Measurements from ENCODE around the gene LETM1. TPM values are rescaled to one million over a fixed set of nuclear protein-coding genes. Genes with fewer than 3 reads are reported as not detected.
A peak's percentile ranks its signal among the peaks of the same experiment; 100 is the strongest.

LETM1 gene
- total RNA-seq, 1 experiment from 2014 or later, result 86.3 TPM

DNA sequence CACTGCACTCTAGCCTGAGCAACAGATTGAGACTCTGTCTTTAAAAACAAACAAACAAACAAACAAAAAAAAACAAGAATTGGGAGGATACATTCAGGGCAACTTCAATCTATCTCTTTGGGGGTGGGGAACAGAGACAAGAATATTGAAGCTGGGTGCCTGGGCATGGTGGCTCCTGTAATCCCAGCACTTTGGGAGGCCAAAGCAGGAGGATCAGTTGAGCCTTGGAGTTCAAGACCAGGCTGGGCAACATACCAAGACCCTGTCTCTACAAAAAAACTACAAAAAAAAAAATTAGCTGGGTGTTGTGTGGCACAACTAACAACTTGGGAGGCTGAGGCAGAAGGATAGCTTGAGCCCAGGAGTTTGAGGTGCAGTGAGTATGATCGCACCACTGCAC, 1.2 kb downstream of the LETM1 start:
- Histone ChIP-seq H3K9me2 (replicated peaks; ENCODE audit: low read length) (no peaks in the 10 kb centered on the region), H3K4me2 (ENCODE audit: low read length) (peak overlapping the region; percentile 97), H3K27ac (ENCODE audit: low read length) (no peak overlapping the region), H4K20me1 (ENCODE audit: low read length) (peaks cover 21% of the 10 kb centered on the region; the same call in 1 of the 2 replicates), H2AFZ (ENCODE audit: low read length) (no peak overlapping the region), H3K36me3 (ENCODE audit: low read depth, low read length) (no peaks in the 10 kb centered on the region; the same call in 1 of the 2 replicates), H3K4me3 (ENCODE audit: low read length) (peak overlapping the region; percentile 87), H3F3A (ENCODE audit: low read length, unreplicated experiment) (no peaks in the 10 kb centered on the region), H3K79me2 (ENCODE audit: low read length) (peaks cover 73% of the 10 kb centered on the region), H3K9ac (ENCODE audit: low read length) (peak overlapping the region; percentile 94), H3K4me1 (ENCODE audit: insufficient read depth, low read length) (peaks cover 9% of the 10 kb centered on the region; the same call in 1 of the 2 replicates), H3K9me3 (ENCODE audit: low read length) (no peaks in the 10 kb centered on the region), H3K27me3 (ENCODE audit: low read length) (no peaks in the 10 kb centered on the region)
- intact Hi-C loops (cut with micrococcal nuclease), result no loop called here
- POLR2A ChIA-PET (ENCODE audit: unreplicated experiment), result no interaction called here
- ATAC-seq (no peak), DNase-seq (no peak)
- TSS peak; percentile 64 for BruUV-seq (replicated peaks)
- TF ChIP-seq, protein P1, sequence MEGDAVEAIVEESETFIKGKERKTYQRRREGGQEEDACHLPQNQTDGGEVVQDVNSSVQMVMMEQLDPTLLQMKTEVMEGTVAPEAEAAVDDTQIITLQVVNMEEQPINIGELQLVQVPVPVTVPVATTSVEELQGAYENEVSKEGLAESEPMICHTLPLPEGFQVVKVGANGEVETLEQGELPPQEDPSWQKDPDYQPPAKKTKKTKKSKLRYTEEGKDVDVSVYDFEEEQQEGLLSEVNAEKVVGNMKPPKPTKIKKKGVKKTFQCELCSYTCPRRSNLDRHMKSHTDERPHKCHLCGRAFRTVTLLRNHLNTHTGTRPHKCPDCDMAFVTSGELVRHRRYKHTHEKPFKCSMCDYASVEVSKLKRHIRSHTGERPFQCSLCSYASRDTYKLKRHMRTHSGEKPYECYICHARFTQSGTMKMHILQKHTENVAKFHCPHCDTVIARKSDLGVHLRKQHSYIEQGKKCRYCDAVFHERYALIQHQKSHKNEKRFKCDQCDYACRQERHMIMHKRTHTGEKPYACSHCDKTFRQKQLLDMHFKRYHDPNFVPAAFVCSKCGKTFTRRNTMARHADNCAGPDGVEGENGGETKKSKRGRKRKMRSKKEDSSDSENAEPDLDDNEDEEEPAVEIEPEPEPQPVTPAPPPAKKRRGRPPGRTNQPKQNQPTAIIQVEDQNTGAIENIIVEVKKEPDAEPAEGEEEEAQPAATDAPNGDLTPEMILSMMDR (conservative IDR thresholded peaks at IDR 0.05; ENCODE audit: low read depth, low read length), result no peak
- CTCF ChIA-PET, result no interaction called here

DNA sequence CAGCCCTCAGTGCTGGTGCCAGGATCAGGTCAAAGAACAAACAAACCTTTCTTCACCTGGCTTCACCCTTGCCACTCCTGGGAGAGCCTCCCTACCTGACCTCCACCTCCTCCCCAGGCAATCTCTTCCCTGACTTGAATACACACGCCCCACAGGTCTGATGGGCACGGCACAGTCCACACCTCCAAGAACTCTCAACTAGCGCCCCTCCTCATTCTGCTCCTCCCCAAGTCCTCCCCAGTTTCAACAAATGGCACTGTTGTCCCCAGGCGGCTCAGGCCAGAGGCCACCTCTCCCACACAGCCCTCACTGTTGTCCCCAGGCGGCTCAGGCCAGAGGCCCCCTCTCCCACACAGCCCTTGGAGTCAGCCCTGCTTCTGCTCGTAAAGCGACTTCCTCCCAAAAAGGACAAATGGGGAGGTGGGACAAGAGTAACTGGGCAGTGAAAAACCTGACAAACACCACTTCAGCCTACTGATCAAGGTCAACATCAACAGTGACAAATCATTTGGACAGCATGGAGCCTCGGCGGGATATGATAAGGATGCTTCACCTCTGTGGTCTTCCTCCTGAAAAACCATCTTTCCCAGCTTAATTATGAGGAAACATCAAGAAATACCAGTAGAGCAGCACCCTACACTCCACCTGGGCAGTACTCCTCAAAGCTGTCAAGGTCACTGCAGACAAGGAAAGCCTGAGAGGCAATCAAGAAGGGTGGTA, 2.9 kb downstream of the LETM1 start:
- Histone ChIP-seq H3K27me3 (ENCODE audit: low read length) (no peaks in the 10 kb centered on the region), H3K27ac (ENCODE audit: low read length) (no peak overlapping the region), H3K36me3 (ENCODE audit: low read depth, low read length) (no peaks in the 10 kb centered on the region; the same call in 1 of the 2 replicates), H4K20me1 (ENCODE audit: low read length) (peaks cover 21% of the 10 kb centered on the region; the same call in 1 of the 2 replicates), H3K9ac (ENCODE audit: low read length) (no peak overlapping the region), H3K4me2 (ENCODE audit: low read length) (0 out of 2 replicates have a peak overlapping the region, but pooled peaks have one; percentile 16), H3K79me2 (ENCODE audit: low read length) (peaks cover 82% of the 10 kb centered on the region), H3F3A (ENCODE audit: low read length, unreplicated experiment) (no peaks in the 10 kb centered on the region), H3K4me3 (ENCODE audit: low read length) (no peak overlapping the region), H3K4me1 (ENCODE audit: insufficient read depth, low read length) (peaks cover 9% of the 10 kb centered on the region; the same call in 1 of the 2 replicates), H3K9me2 (replicated peaks; ENCODE audit: low read length) (no peaks in the 10 kb centered on the region), H3K9me3 (ENCODE audit: low read length) (no peaks in the 10 kb centered on the region), H2AFZ (ENCODE audit: low read length) (no peak overlapping the region)
- DNase-seq, result no peak
- ChIA-PET POLR2A (ENCODE audit: unreplicated experiment) (no interaction called here), CTCF (no interaction called here)
- intact Hi-C loops (cut with micrococcal nuclease), result no loop called here
- ATAC-seq, result no peak
- TF ChIP-seq EZH2 (IDR thresholded peaks at IDR 0.05; ENCODE audit: low read length, unreplicated experiment), result no peak
- no peak for TF ChIP-seq EZH2phosphoT487 (IDR thresholded peaks at IDR 0.05; ENCODE audit: borderline replicate concordance, low read length)
- TF ChIP-seq, protein P1 (conservative IDR thresholded peaks at IDR 0.05; ENCODE audit: low read depth, low read length), result no peak
- no TSS peak for BruUV-seq (replicated peaks)
